Mucosa of stomach (tissue), 1 donor: Measurements from ENCODE around the gene GDF15.
A peak's percentile ranks its signal among the peaks of the same experiment; 100 is the strongest.

ENCODE experiments used
- H3K27me3 ChIP-seq: one replicate; pipeline ENCODE4 v1.7.0; 2013; ENCODE audit warnings: mild to moderate bottlenecking, low read length; ENCODE audit not compliant: control insufficient read depth, insufficient read depth
- H3K36me3 ChIP-seq: one replicate; pipeline ENCODE4 v1.7.0; 2013; ENCODE audit warnings: low read length; ENCODE audit not compliant: control insufficient read depth, insufficient read depth
- H3K4me1 ChIP-seq: one replicate; pipeline ENCODE4 v1.7.0; 2013; ENCODE audit warnings: mild to moderate bottlenecking, low read length; ENCODE audit not compliant: control insufficient read depth, insufficient read depth
- H3K4me3 ChIP-seq: one replicate; pipeline ENCODE4 v1.7.0; 2013; ENCODE audit warnings: low read length
- H3K9ac ChIP-seq: one replicate; pipeline ENCODE4 v1.7.0; 2013; ENCODE audit warnings: mild to moderate bottlenecking, low read length, moderate library complexity
- H3K9me3 ChIP-seq: one replicate; pipeline ENCODE4 v1.7.0; 2013; ENCODE audit warnings: mild to moderate bottlenecking, low read length, moderate library complexity; ENCODE audit not compliant: control insufficient read depth
- donor health status: Pancreatic carcinoma.

Gene GDF15

DNA sequence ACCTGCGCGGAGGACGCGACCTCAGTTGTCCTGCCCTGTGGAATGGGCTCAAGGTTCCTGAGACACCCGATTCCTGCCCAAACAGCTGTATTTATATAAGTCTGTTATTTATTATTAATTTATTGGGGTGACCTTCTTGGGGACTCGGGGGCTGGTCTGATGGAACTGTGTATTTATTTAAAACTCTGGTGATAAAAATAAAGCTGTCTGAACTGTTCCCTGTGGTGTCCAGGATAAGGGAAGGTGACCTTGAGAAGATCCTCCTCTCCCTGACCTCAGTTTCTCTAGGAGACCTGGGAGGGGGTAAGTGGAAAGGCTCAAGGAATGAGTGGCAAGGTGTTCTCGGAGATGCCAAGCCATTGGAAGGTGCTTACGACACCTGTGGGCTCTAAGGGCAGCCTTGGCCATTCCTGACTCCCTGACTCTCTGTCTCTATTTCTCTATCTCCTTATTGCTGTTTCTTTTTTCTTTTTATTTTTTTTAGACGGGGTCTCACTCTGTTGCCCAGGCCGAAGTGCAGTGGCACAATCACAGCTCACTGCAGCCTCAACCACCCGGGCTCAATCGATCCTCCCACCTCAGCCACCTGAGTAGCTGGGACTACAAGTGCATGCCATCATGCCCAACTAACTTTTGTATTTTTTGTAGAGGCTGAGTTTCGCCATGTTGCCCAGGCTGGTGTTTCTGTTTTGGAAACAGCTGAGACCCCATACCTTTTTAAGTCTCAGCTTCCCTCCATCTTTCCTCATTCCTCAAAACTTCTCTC lies 3.2 kb downstream of the GDF15 start:
- Histone ChIP-seq H3K9ac (no peak overlapping the region), H3K4me3 (no peak overlapping the region), H3K9me3 (no peaks in the 10 kb centered on the region), H3K27me3 (no peaks in the 10 kb centered on the region), H3K36me3 (no peaks in the 10 kb centered on the region), H3K4me1 (peaks cover 52% of the 10 kb centered on the region)

DNA sequence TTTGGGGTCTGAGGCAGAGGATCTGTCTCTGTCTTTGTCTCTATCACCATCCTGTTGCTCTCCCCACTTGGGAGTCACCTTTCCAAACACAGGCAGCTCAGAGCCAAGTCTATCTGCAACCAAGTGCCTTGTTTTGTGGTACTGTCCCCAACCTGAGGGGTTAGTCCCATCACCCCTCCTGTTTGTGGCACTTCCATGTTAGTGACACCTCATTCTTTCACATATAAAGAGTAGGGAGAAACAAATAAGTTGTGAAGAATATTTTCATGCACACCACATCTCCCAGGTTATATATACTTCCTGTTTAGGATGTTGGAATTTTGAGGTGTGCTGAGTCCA lies 3.7 kb downstream of the GDF15 start:
- no peak overlapping the region for H3K9ac ChIP-seq
- H3K4me1 ChIP-seq: peaks cover 48% of the 10 kb centered on the region
- no peaks in the 10 kb centered on the region for H3K27me3 ChIP-seq
- no peak overlapping the region for H3K4me3 ChIP-seq
- H3K36me3 ChIP-seq: no peaks in the 10 kb centered on the region
- H3K9me3 ChIP-seq: no peaks in the 10 kb centered on the region

DNA sequence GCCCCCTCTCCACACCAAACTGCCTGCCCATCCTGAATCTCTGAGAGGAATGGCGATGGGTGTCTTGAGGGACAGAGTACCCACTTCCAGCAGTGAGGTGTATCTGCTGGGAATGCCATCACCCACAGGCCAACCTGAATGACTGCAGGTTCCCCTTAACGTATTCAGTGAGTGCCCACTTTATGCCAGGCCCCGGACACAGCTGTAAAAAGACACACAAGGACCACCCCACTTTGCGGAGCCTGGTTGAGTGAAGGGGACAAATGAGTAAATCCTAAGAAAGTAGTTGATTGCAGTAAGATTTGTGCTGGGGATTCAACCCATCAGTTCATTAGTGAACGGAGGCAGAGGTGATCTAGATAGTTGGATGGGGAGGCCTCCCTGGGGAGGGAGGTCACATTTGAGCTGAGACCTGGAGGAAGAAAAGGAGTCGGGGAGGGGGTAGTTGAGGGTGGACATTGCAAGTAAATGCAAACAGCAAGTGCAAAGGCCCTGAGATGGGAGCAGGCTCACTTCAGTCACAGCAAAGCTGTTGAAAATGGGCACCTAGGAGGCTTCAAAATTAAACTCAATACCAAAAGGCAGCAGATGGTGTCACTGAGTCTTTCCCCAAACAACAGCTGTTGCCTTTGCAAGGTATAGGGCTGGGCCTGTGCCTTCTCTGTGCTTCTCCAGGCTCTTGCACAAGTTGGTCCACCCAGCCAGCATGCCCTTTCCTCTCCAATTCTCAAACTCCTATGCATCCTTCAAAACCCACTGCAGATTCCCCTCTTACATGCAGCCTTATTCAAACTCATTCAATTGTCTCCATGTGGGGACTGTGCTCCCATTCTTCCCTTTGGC lies 4.3 kb downstream of the GDF15 start:
- no peaks in the 10 kb centered on the region for H3K9me3 ChIP-seq
- H3K4me3 ChIP-seq: no peak overlapping the region
- no peaks in the 10 kb centered on the region for H3K36me3 ChIP-seq
- H3K9ac ChIP-seq: no peak overlapping the region
- H3K27me3 ChIP-seq: no peaks in the 10 kb centered on the region
- H3K4me1 ChIP-seq: peaks cover 43% of the 10 kb centered on the region

DNA sequence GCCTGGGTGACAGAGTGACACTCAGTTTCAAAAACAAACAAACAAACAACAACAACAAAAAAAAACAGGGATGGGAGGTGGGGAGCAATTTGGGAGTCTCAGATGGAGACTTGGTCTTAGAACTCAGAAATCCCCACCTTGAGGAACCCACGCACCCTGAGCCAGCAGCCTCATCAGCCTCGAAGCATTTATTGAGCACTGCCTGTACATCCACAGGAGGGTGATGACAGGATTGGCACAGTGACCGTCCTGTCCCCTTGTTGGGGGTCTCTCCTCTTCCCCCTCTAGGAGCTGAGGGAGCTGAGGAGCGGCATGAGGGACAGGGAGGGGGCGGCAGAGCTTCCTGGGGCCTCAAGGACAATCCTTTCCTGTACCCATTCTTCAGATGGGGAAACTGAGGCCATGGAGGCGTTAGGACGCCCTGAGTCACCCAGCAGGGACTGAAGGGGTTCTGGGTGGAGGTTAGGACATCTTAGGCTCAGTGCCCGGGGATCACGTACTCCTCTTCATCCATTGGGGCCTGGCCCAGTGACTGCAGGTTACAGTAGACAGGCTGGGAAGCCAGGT lies 5.6 kb downstream of the GDF15 start:
- Histone ChIP-seq H3K4me3 (no peak overlapping the region), H3K9me3 (no peaks in the 10 kb centered on the region), H3K36me3 (no peaks in the 10 kb centered on the region), H3K27me3 (no peaks in the 10 kb centered on the region), H3K4me1 (peaks cover 29% of the 10 kb centered on the region), H3K9ac (no peak overlapping the region)

DNA sequence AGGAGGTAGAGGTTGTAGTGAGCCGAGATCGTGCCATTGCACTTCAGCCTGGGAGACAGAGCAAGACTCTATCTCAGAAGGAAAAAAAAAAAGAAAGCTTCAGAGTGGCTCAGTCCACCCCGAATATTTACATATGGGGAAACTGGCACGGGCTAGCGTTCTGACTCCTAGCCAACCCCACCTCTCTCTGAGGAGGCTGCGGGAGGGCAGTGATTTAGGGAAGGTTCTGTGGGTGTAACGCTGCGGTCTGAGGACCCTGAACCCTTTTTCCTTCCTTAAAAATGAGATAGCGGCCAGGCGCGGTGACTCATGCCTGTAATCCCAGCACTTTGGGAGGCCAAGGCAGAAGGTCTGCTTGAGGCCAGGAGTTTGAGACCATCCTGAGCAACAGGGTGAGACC lies 6.5 kb downstream of the GDF15 start:
- Histone ChIP-seq H3K9ac (no peak overlapping the region), H3K4me1 (peaks cover 27% of the 10 kb centered on the region), H3K4me3 (no peak overlapping the region), H3K36me3 (no peaks in the 10 kb centered on the region), H3K9me3 (no peaks in the 10 kb centered on the region), H3K27me3 (peaks cover 3% of the 10 kb centered on the region)

DNA sequence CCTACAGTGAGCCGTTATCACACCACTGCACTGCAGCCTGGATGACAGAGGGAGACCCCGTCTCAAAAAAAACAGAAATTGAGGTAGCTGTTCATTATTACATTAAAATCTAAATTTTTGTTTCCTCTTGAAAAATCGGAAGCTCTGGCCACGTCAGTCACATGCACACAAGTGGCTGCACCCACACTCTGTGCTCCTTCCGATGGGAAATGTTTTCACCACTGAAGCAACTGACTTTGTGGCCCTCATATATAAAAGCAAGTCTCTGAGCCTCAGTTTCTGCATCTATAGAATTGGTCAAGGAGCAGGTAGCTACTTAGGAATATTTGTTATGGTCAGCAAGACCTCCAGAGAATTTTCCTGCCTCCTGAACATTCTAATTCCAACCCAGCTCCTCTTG lies 7.0 kb downstream of the GDF15 start:
- Histone ChIP-seq H3K36me3 (no peaks in the 10 kb centered on the region), H3K4me1 (peaks cover 25% of the 10 kb centered on the region), H3K4me3 (no peak overlapping the region), H3K27me3 (peaks cover 8% of the 10 kb centered on the region), H3K9me3 (no peaks in the 10 kb centered on the region), H3K9ac (no peak overlapping the region)

DNA sequence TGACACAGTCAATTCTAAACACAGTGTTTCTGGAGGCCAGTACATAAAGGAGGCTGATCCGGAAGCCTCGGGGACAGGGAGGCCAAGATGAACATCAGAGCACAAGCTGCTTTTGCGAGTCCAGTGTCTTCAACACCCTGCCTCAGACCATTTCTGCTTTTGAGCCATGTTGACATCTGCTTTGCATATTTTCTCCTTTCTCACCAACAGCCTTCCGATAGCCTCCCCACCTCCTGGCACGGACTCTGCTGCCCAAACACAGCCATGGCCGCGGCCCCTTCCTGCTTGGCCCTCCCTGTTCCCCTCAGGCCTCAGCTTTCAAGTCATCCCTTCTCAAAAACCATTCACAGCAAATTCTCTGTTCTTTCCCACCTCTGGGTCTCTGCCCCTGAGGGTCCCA lies 7.9 kb downstream of the GDF15 start:
- Histone ChIP-seq H3K27me3 (peaks cover 8% of the 10 kb centered on the region), H3K36me3 (no peaks in the 10 kb centered on the region), H3K4me1 (peaks cover 24% of the 10 kb centered on the region), H3K9me3 (no peaks in the 10 kb centered on the region), H3K9ac (no peak overlapping the region), H3K4me3 (no peak overlapping the region)

DNA sequence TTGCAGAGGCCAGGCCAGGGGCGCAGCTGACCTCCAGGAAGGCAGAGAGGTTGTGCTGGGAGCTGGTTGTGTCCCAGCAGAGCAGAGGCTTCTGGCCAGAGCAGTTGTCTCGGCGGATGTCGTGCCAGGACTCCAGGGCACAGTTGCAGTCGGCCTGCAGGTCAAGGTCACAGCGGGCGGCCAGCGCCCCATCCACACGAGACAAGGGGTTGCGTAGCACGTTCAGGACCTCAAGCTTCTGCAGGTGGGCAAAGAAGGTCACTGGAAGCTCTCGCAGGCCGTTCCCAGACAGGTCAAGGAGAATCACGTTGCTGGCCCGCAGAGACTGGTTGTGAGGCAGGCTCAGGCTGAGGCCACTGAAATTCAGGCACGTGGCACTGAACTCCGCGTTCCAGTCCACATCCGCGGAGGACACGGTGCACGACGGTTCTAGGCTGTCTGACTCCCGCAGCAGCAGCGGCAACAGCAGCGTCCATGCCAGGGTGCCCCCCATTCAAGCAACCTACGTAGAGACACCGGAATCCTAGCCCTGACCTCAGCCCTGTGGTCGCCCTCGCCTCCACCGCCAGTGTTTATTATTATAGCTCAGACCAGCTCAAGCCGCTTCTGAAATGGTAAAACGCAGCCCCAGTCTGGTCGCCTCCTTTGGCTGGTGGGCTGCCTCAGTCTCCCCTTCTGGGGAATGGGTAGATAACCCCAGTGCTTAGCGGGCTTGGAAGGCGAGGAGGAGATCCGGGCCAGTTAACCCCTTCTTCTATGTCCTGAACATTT lies 10.7 kb downstream of the GDF15 start:
- Histone ChIP-seq H3K27me3 (peaks cover 8% of the 10 kb centered on the region), H3K4me1 (peaks cover 24% of the 10 kb centered on the region), H3K36me3 (no peaks in the 10 kb centered on the region), H3K9me3 (no peaks in the 10 kb centered on the region), H3K9ac (no peak overlapping the region), H3K4me3 (no peak overlapping the region)

DNA sequence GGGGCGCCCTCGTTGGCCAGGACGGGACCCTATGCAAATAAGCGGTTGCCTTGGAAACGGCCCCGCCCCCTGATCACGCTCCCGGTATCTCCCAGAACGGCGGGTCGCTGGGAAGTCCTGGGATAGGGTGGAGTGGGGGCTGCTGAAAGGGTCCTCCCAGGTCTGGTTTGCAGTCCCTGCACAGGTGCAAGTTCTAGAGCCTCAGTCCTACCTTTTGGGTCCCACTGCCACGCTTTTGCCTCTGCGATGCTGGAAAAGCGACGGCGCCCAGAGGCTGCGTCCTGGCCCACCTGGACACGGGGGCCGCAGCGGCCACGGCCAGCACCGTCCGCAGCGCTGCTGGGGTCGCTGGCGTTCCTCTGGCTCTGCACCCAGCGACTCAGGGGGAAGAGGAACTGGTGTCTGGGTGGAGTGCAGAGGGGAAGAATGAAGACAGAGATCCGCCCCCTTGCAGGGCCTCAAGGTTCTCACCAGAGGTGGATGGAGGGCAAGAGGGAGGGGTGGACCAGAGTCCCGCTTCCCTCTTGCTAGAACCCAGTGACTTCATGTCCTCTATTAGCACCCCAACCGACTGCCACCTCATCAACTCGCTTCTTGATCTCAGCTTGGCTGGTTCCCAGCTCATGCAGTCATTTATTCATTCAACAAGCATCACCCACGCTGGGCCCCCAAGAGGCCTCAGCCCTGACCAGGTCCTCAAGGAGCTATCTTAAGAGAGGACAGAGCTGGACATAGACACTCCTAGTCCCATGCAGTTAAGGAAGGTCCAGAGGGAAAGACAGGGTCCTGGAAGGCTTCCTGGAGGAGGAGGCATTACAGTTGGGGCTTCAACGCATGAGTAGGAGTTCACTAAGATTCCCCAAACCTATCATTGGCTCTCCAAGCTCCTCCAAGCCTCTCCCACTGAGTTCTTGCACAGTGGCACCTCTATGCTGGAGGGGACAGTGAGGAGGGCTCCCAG lies 11.6 kb downstream of the GDF15 start, which contains the start of gene LRRC25:
TSS of gene LRRC25 (minus strand) at position 381 of the 961 bp plus-strand sequence. CDS start 659 bp downstream, outside the sequence.
- Histone ChIP-seq H3K9me3 (no peaks in the 10 kb centered on the region), H3K27me3 (peaks cover 8% of the 10 kb centered on the region), H3K9ac (no peak within 1 kb of the TSS), H3K4me3 (no peak within 1 kb of the TSS), H3K4me1 (peaks cover 16% of the 10 kb centered on the region), H3K36me3 (no peaks in the 10 kb centered on the region)

DNA sequence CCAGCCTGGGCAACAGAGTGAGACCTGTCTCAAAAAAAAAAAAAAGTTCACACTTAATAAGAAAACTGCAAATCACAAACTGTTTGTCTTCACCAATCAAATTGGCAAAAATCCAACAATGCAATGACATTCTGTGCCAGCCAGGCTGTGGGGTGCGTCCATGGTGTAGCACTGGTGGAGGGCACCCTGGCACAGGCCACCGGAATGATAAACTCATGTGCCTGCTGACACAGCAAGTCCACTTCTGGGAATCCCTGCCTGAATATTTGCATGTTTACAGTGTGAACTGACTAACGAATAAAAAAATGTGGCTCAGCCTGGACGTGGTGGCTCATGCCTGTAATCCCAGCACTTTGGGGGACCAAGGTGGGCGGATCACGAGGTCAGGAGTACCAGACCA lies 13.1 kb downstream of the GDF15 start:
- peaks cover 8% of the 10 kb centered on the region for H3K27me3 ChIP-seq
- H3K9ac ChIP-seq: no peak overlapping the region
- H3K9me3 ChIP-seq: no peaks in the 10 kb centered on the region
- peaks cover 9% of the 10 kb centered on the region for H3K4me1 ChIP-seq
- no peak overlapping the region for H3K4me3 ChIP-seq
- no peaks in the 10 kb centered on the region for H3K36me3 ChIP-seq

DNA sequence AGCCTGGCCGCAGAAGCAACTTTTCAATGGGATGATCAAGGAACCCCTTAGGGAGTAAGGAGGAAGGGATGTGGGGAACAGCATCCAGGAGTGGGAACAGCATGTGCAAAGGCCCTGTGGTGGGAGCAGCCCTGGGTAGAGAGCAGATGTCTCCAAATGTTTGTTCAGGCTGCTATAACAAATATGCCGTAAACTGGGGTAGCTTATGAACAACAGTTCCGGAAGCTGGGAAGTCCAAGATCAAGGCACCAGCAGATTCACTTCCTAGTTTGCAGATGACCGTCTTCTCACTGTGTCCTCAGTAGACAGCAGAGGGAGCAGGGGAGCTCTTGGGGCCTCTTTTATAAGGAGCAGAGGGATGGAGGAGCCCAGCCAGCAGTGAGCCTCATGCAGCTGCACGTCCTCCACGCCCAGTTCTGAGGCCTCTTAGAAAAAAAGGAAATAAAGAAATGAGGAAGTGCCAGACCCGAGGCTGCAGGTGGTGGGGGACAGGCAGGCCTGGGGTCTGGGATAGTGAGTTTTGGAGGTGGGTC lies 15.7 kb downstream of the GDF15 start:
- no peak overlapping the region for H3K4me3 ChIP-seq
- no peaks in the 10 kb centered on the region for H3K36me3 ChIP-seq
- peak overlapping the region; percentile 51 for H3K9ac ChIP-seq
- no peaks in the 10 kb centered on the region for H3K9me3 ChIP-seq
- peaks cover 9% of the 10 kb centered on the region for H3K4me1 ChIP-seq
- H3K27me3 ChIP-seq: peaks cover 8% of the 10 kb centered on the region
